Neuronal stem cell (in vitro differentiated cells): ENCODE measurements around the gene SCIMP.
"Not testable (repeated sequence)": the region's sequence is repeated elsewhere in the genome, so short reads cannot be mapped to it uniquely, and the experiment has no call there.

ENCODE experiments used
- DNase-seq: peaks from one replicate; pipeline ENCODE4 v3.0.0-alpha.2; 2013; ENCODE audit warnings: low spot score
- H2AFZ ChIP-seq: one replicate; pipeline ENCODE4 v1.6.1; 2013; ENCODE audit warnings: mild to moderate bottlenecking, low read length, inconsistent platforms
- H2AK5ac ChIP-seq: 2 replicates; pipeline ENCODE4 v1.6.1; 2013; ENCODE audit warnings: low read depth, mild to moderate bottlenecking, inconsistent platforms, low read length, moderate library complexity, mixed read lengths
- H2BK120ac ChIP-seq: 2 replicates; pipeline ENCODE4 v1.6.1; 2013; ENCODE audit warnings: low read depth, mild to moderate bottlenecking, inconsistent platforms, low read length, moderate library complexity, mixed read lengths
- H2BK12ac ChIP-seq: one replicate; pipeline ENCODE4 v1.6.1; 2013; ENCODE audit warnings: low read length, inconsistent platforms
- H2BK15ac ChIP-seq: 2 replicates; pipeline ENCODE4 v1.6.1; 2013; ENCODE audit warnings: mild to moderate bottlenecking, low read length, inconsistent platforms, mixed read lengths
- H2BK5ac ChIP-seq: one replicate; pipeline ENCODE4 v1.6.1; 2013; ENCODE audit warnings: inconsistent platforms, mild to moderate bottlenecking, low read length, moderate library complexity
- H3K14ac ChIP-seq: one replicate; pipeline ENCODE4 v1.6.1; 2013; ENCODE audit warnings: low read length, inconsistent platforms
- H3K18ac ChIP-seq: 2 replicates; pipeline ENCODE4 v1.6.1; 2013; ENCODE audit warnings: low read length, inconsistent platforms
- H3K23ac ChIP-seq: 2 replicates; pipeline ENCODE4 v1.6.1; 2013; ENCODE audit warnings: low read depth, mild to moderate bottlenecking, mixed read lengths, low read length, inconsistent platforms; ENCODE audit not compliant: poor library complexity
- H3K27ac ChIP-seq: replicated peaks from 3 replicates; pipeline ENCODE4 v1.5.1; 2013; ENCODE audit warnings: low read length, inconsistent platforms
- H3K27me3 ChIP-seq, 3 experiments: 2 replicates each; pipeline ENCODE4 v1.6.1; 2013; ENCODE audit warnings: low read length in 3 of 3, mild to moderate bottlenecking in 2 of 3, inconsistent platforms in 1 of 3, low read depth in 1 of 3, mixed read lengths in 1 of 3, moderate library complexity in 1 of 3; ENCODE audit not compliant: control insufficient read depth in 3 of 3, insufficient read depth in 3 of 3
- H3K36me3 ChIP-seq, 2 donors: replicated peaks in 1 of 2; 2 replicates each; pipeline ENCODE4 v1.6.1; 2013; ENCODE audit warnings: low read length in 2 of 2; ENCODE audit not compliant: control insufficient read depth in 2 of 2, insufficient read depth in 2 of 2
- H3K4ac ChIP-seq: 2 replicates; pipeline ENCODE4 v1.6.1; 2013; ENCODE audit warnings: inconsistent platforms, mild to moderate bottlenecking, low read length, moderate library complexity
- H3K4me1 ChIP-seq, 2 donors: 1 replicate in 1 of 2; 2 replicates in 1 of 2; pipeline ENCODE4 v1.6.1; 2013; ENCODE audit warnings: low read length in 2 of 2, low read depth in 1 of 2; ENCODE audit not compliant: control insufficient read depth in 2 of 2, insufficient read depth in 1 of 2
- H3K4me2 ChIP-seq: one replicate; pipeline ENCODE4 v1.6.1; 2013; ENCODE audit warnings: mild to moderate bottlenecking, low read length, inconsistent platforms; ENCODE audit not compliant: insufficient read depth, poor library complexity, severe bottlenecking
- H3K4me3 ChIP-seq, 2 donors: 2 replicates each; pipeline ENCODE4 v1.5.1; 2013; ENCODE audit warnings: low read length in 2 of 2, mild to moderate bottlenecking in 2 of 2, inconsistent platforms in 1 of 2, moderate library complexity in 1 of 2
- H3K79me1 ChIP-seq: one replicate; pipeline ENCODE4 v1.6.1; 2013; ENCODE audit warnings: low read depth, mild to moderate bottlenecking, inconsistent platforms, low read length, moderate library complexity
- H3K9ac ChIP-seq: one replicate; pipeline ENCODE4 v1.6.1; 2013; ENCODE audit warnings: mild to moderate bottlenecking, low read depth, low read length, inconsistent platforms; ENCODE audit not compliant: poor library complexity
- H3K9me3 ChIP-seq, 2 donors: replicated peaks in 1 of 2; 2 replicates each; pipeline versions ENCODE3 to v1.6.1; 2013; ENCODE audit warnings: low read length in 2 of 2, mild to moderate bottlenecking in 2 of 2, inconsistent platforms in 1 of 2, low read depth in 1 of 2, mixed read lengths in 1 of 2, moderate library complexity in 1 of 2; ENCODE audit not compliant: control insufficient read depth in 2 of 2, insufficient read depth in 1 of 2
- H4K8ac ChIP-seq: one replicate; pipeline ENCODE4 v1.6.1; 2013; ENCODE audit warnings: low read depth, mild to moderate bottlenecking, inconsistent platforms, low read length, moderate library complexity
- H4K91ac ChIP-seq: one replicate; pipeline ENCODE4 v1.6.1; 2013; ENCODE audit warnings: low read length, low read depth, mild to moderate bottlenecking, inconsistent platforms; ENCODE audit not compliant: poor library complexity
- WGBS, 2 donors: extraction: QIAGEN DNeasy Blood & Tissue Kit; methylation state at CpG; one replicate each; pipeline ENCODE4 v1.1.7; 2013; ENCODE audit warnings: missing lambda C conversion rate in 2 of 2, mixed read lengths in 1 of 2; ENCODE audit not compliant: insufficient read length in 2 of 2, insufficient replicate concordance in 1 of 2; ENCODE audit errors: extremely low coverage in 2 of 2; 5-methylcytosine and 5-hydroxymethylcytosine counted together

The SCIMP gene

DNA sequence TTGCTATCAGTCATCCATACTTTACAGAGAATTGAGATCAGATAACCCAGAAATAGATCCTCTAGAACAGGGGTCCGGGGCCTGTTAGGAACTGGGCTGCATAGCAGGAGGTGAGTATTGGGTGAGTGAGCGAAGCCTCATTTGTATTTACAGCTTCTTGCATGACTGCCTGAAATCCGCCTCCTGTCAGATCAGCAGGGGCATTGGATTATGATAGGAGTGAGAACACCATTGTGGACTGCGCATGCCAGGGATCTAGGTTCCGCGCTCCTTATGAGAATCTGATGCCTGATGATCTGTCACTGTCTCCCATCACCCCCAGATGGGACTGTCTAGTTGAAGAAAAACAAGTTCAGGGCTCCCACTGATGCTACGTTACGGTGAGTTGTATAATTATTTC is 13.0 kb upstream of the SCIMP start:
- Histone ChIP-seq H2AFZ (no peak overlapping the region), H3K27ac (no peak overlapping the region), H3K23ac (no peak overlapping the region), H3K4me1 (peaks cover 0 to 2% of the 10 kb centered on the region in 2 donors), H3K14ac (no peak overlapping the region), H4K8ac (no peak overlapping the region), H3K4me3 (no peak overlapping the region), H4K91ac (no peak overlapping the region), H2BK12ac (no peak overlapping the region), H3K9me3 (no peaks in the 10 kb centered on the region), H3K79me1 (no peaks in the 10 kb centered on the region), H3K4ac (no peak overlapping the region), H2BK15ac (no peak overlapping the region), H3K9ac (no peak overlapping the region), H2AK5ac (no peak overlapping the region), H3K36me3 (no peaks in the 10 kb centered on the region), H3K27me3 (no peaks in the 10 kb centered on the region), H2BK120ac (no peak overlapping the region), H2BK5ac (no peak overlapping the region), H3K4me2 (no peak overlapping the region), H3K18ac (no peak overlapping the region)
- WGBS, 2 donors, result no CpG with 5 or more reads among the region's 8 CpGs
- DNase-seq, result no peak

- H3K4me1 ChIP-seq, result no peaks in the 10 kb centered on the region
- no peak overlapping the region for H3K9ac ChIP-seq
- no peak overlapping the region for H2AFZ ChIP-seq
- H3K79me1 ChIP-seq, result no peaks in the 10 kb centered on the region
- H3K14ac ChIP-seq, result no peak overlapping the region
- H2BK12ac ChIP-seq, result no peak overlapping the region
- DNase-seq, result no peak
- H3K27ac ChIP-seq, result no peak overlapping the region
- H3K4me3 ChIP-seq, result no peak overlapping the region
- no peak overlapping the region for H3K23ac ChIP-seq
- H4K91ac ChIP-seq, result no peak overlapping the region
- H3K27me3 ChIP-seq, result no peaks in the 10 kb centered on the region
- no peaks in the 10 kb centered on the region for H3K36me3 ChIP-seq
- no peak overlapping the region for H3K4ac ChIP-seq
- H2BK5ac ChIP-seq, result no peak overlapping the region
- H3K18ac ChIP-seq, result no peak overlapping the region
- no peak overlapping the region for H2BK15ac ChIP-seq
- no peak overlapping the region for H2BK120ac ChIP-seq
- no CpG with 5 or more reads among the region's 10 CpGs for WGBS, 2 donors
- peak overlapping the region; percentile 81 for H2AK5ac ChIP-seq
- no peak overlapping the region for H4K8ac ChIP-seq
- H3K4me2 ChIP-seq, result no peak overlapping the region
- H3K9me3 ChIP-seq, result no peaks in the 10 kb centered on the region
Observed at GRCh38 chr17:5241861-5242671, 7.4 kb upstream of the SCIMP start.

GRCh38 chr17:5239769-5240168 is 5.1 kb upstream of the SCIMP start:
- not testable (repeated sequence) for H3K14ac ChIP-seq, H3K9ac ChIP-seq

GRCh38 chr17:5238333-5238732 is 3.7 kb upstream of the SCIMP start:
- Histone ChIP-seq H3K4me3 (no peak overlapping the region), H3K9me3 (no peaks in the 10 kb centered on the region), H3K27ac (no peak overlapping the region), H2BK12ac (no peak overlapping the region), H2AFZ (no peak overlapping the region), H3K14ac (no peak overlapping the region), H3K79me1 (no peaks in the 10 kb centered on the region), H3K36me3 (peaks cover 0 to 10% of the 10 kb centered on the region in 2 donors), H2AK5ac (no peak overlapping the region), H3K4ac (no peak overlapping the region), H3K4me1 (no peaks in the 10 kb centered on the region), H2BK5ac (no peak overlapping the region), H3K4me2 (no peak overlapping the region), H3K23ac (no peak overlapping the region), H3K27me3 (no peaks in the 10 kb centered on the region), H4K91ac (no peak overlapping the region), H2BK15ac (no peak overlapping the region), H3K9ac (no peak overlapping the region), H2BK120ac (no peak overlapping the region), H3K18ac (no peak overlapping the region), H4K8ac (no peak overlapping the region)
- DNase-seq, result no peak
- WGBS, 2 donors, result no CpG with 5 or more reads among the region's 4 CpGs

More at GRCh38 chr17:5239769-5240168, 5.1 kb upstream of the SCIMP start:
- H3K23ac ChIP-seq, H2BK12ac ChIP-seq, H2BK15ac ChIP-seq, H2AFZ ChIP-seq, H4K8ac ChIP-seq, H3K4me3 ChIP-seq, H3K36me3 ChIP-seq, H3K9me3 ChIP-seq, H3K4ac ChIP-seq, H3K79me1 ChIP-seq, H3K27me3 ChIP-seq, H4K91ac ChIP-seq, DNase-seq, H2BK5ac ChIP-seq, H3K27ac ChIP-seq, H3K18ac ChIP-seq, H2BK120ac ChIP-seq, H3K4me1 ChIP-seq, H2AK5ac ChIP-seq, H3K4me2 ChIP-seq: not testable (repeated sequence)
- WGBS, 2 donors, result no CpG with 5 or more reads among the region's 7 CpGs
